ENCODE results near the gene SMIM17. TPM values are rescaled to one million over a fixed set of nuclear protein-coding genes. Genes with fewer than 3 reads are reported as not detected.

SMIM17 gene
- total RNA-seq, 1 donor, result 0.27 TPM

Other genes starting within 250 kb of the SMIM17 start
- gene ZNF582, start 249.6 kb upstream of the SMIM17 start, total RNA-seq, result 3.0 TPM
- gene ZNF583, start 238.8 kb upstream of the SMIM17 start, total RNA-seq, result 3.5 TPM
- 5.7 TPM for gene ZNF667, start 165.8 kb upstream of the SMIM17 start, total RNA-seq
- gene ZNF471, start 135.3 kb upstream of the SMIM17 start, total RNA-seq, result 2.2 TPM
- 2.7 TPM for gene ZFP28, start 104.2 kb upstream of the SMIM17 start, total RNA-seq
- 2.2 TPM for gene ZNF470, start 75.7 kb upstream of the SMIM17 start, total RNA-seq
- 15.9 TPM for gene ZNF71, start 47.9 kb upstream of the SMIM17 start, total RNA-seq
- 10.5 TPM for gene ZNF835, start 28.6 kb downstream of the SMIM17 start, total RNA-seq
- 1.1 TPM for gene PEG3, start 197.6 kb downstream of the SMIM17 start, total RNA-seq
- gene ZIM2, start 197.6 kb downstream of the SMIM17 start, total RNA-seq, result not detected

All from hematopoietic multipotent progenitor cell (in vitro differentiated cells).